PC-9 (cell line): ENCODE measurements around the gene AP4E1.

ENCODE experiments used
- EZH2 ChIP-seq: fragments of 200-600 bp; sonication (generic); IDR thresholded peaks from 2 replicates; pipeline ENCODE4 v1.8.0; 2017; ENCODE audit warnings: antibody characterized with exemption, low read depth
- TF ChIP-seq, protein P1 (sequence below): fragments of 200-600 bp; sonication (generic); conservative IDR thresholded peaks from 2 replicates; pipeline ENCODE4 v1.6.1; 2017; ENCODE audit warnings: mixed run types, antibody characterized with exemption, mild to moderate bottlenecking, moderate library complexity

DNA sequence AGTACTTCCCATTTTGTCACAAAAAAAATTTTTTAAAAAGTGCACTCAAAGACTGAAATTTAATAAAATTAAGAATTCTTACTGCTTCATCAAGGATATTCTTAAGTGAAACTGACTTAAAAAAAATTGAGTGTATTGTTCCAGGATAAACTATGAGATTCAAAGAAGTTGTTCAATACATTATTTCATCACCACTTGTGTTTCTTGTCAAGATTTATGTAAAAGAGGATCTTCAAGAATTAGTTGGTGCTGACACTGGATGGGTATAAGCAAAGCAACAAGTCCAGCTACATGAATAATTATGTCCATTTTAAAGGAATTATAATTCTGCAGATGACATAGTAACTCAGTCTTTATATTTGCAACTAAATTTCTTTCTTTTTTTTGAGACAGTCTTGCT is 4.3 kb upstream of the AP4E1 start:
- TF ChIP-seq, protein P1, sequence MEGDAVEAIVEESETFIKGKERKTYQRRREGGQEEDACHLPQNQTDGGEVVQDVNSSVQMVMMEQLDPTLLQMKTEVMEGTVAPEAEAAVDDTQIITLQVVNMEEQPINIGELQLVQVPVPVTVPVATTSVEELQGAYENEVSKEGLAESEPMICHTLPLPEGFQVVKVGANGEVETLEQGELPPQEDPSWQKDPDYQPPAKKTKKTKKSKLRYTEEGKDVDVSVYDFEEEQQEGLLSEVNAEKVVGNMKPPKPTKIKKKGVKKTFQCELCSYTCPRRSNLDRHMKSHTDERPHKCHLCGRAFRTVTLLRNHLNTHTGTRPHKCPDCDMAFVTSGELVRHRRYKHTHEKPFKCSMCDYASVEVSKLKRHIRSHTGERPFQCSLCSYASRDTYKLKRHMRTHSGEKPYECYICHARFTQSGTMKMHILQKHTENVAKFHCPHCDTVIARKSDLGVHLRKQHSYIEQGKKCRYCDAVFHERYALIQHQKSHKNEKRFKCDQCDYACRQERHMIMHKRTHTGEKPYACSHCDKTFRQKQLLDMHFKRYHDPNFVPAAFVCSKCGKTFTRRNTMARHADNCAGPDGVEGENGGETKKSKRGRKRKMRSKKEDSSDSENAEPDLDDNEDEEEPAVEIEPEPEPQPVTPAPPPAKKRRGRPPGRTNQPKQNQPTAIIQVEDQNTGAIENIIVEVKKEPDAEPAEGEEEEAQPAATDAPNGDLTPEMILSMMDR, result no peak
- no peak for TF ChIP-seq EZH2
